K562 (cell line): ENCODE measurements around the gene ARHGEF17. TPM values are rescaled to one million over a fixed set of nuclear protein-coding genes. Genes with fewer than 3 reads are reported as not detected.

Source experiments
- ATAC-seq: fragments of 200-7000 bp; cut with Tn5 transposase; 3 replicates; pipeline ENCODE4 v1.9.1; 2020; ENCODE audit warnings: moderate library complexity
- BruUV-seq: library from RNA; stranded (reverse); fragments of 400-500 nt; replicated peaks from 2 replicates; lab custom pipeline; 2021; lab: Mats Ljungman, UMichigan
- CTCF ChIA-PET: fragments of 300-600 bp; formaldehyde crosslinking; extraction: SDS; loops from one replicate; lab custom pipeline; 2021; ENCODE audit warnings: low intra/inter-chr PET ratio; lab: Yijun Ruan, JAX
- POLR2A ChIA-PET: fragments of 300-600, 350-650 bp; sonication (Branson Sonifier 250); formaldehyde crosslinking; extraction: SDS; loops from one replicate; lab custom pipeline; 2021; ENCODE audit warnings: antibody characterized with exemption, inconsistent platforms; lab: Yijun Ruan, JAX
- DNase-seq, 4 experiments: peaks; one replicate each; pipeline versions ENCODE4 v3.0.0 to v3.0.0-alpha.2; 2011 to 2018; ENCODE audit warnings: low spot score in 3 of 4, mixed read lengths in 3 of 4; ENCODE audit errors: extremely low read depth in 1 of 4
- FAIRE-seq: peaks from 2 replicates; lab custom pipeline; 2011; peaks lifted over from hg19 to GRCh38; lab: Jason Lieb, UNC
- H2AFZ ChIP-seq: 2 replicates; pipeline ENCODE4 v1.6.0; 2011; ENCODE audit warnings: low read depth, low read length, control low read depth, inconsistent platforms
- H3K27ac ChIP-seq: fragments of 200-600 bp; 3 replicates; pipeline ENCODE4 v1.8.0; 2011; ENCODE audit warnings: low read depth, mild to moderate bottlenecking, control low read depth, inconsistent platforms, low read length, moderate library complexity, mixed read lengths; ENCODE audit errors: extremely low read depth
- H3K27me3 ChIP-seq, 2 experiments: fragments of 300-600 bp in 1 of 2; 2 replicates in 1 of 2; 3 replicates in 1 of 2; pipeline versions ENCODE4 v1.6.0 to v1.8.0; 2011; ENCODE audit warnings: inconsistent platforms in 2 of 2, low read length in 2 of 2, mild to moderate bottlenecking in 1 of 2, mixed read lengths in 1 of 2, moderate library complexity in 1 of 2; ENCODE audit not compliant: control insufficient read depth in 2 of 2, insufficient read depth in 2 of 2
- H3K36me3 ChIP-seq: fragments of 300-600 bp; 3 replicates; pipeline ENCODE4 v1.8.0; 2011; ENCODE audit warnings: mild to moderate bottlenecking, low read length, inconsistent platforms; ENCODE audit not compliant: control insufficient read depth, insufficient read depth
- H3K4me1 ChIP-seq, 2 experiments: fragments of 200-600 bp in 1 of 2; replicated peaks in 1 of 2; 2 replicates in 1 of 2; 3 replicates in 1 of 2; pipeline versions ENCODE4 v1.5.1 to v1.8.0; 2011; ENCODE audit warnings: inconsistent platforms in 2 of 2, low read length in 2 of 2, mild to moderate bottlenecking in 1 of 2, mixed read lengths in 1 of 2, moderate library complexity in 1 of 2; ENCODE audit not compliant: control insufficient read depth in 2 of 2, insufficient read depth in 2 of 2
- H3K4me2 ChIP-seq: 2 replicates; pipeline ENCODE4 v1.6.1; 2011; ENCODE audit warnings: low read length, control low read depth, inconsistent platforms, mixed read lengths; ENCODE audit not compliant: insufficient read depth
- H3K4me3 ChIP-seq: fragments of 200-600 bp; sonication (generic), shearing (Covaris generic); 2 replicates; pipeline ENCODE4 v1.5.1; 2016; ENCODE audit warnings: control low read depth, inconsistent platforms
- H3K79me2 ChIP-seq: fragments of 200-600 bp; 3 replicates; pipeline ENCODE4 v1.8.0; 2011; ENCODE audit warnings: low read length, inconsistent platforms; ENCODE audit not compliant: control insufficient read depth, insufficient read depth
- H3K9ac ChIP-seq, 2 experiments: 2 replicates each; pipeline versions ENCODE4 v1.6.0 to v1.6.1; 2011; ENCODE audit warnings: low read depth in 2 of 2, low read length in 2 of 2, control low read depth in 1 of 2, inconsistent platforms in 1 of 2, mild to moderate bottlenecking in 1 of 2, mixed read lengths in 1 of 2; ENCODE audit not compliant: insufficient read depth in 1 of 2
- H3K9me1 ChIP-seq: one replicate; pipeline ENCODE4 v1.6.0; 2011; ENCODE audit warnings: inconsistent platforms, mild to moderate bottlenecking, low read length, moderate library complexity; ENCODE audit not compliant: control insufficient read depth, insufficient read depth
- H3K9me3 ChIP-seq: replicated peaks from 2 replicates; pipeline ENCODE4 v1.5.1; 2011; ENCODE audit warnings: low read depth, low read length, inconsistent platforms; ENCODE audit not compliant: control insufficient read depth, insufficient read depth
- H4K20me1 ChIP-seq: replicated peaks from 2 replicates; pipeline ENCODE4 v1.6.1; 2011; ENCODE audit warnings: low read length, inconsistent platforms, mixed read lengths; ENCODE audit not compliant: control insufficient read depth, insufficient read depth
- NCOA4 ChIP-seq: fragments of 450-650 bp; IDR thresholded peaks from 2 replicates; pipeline ENCODE4 v1.6.1; 2018; ENCODE audit warnings: mild to moderate bottlenecking; ENCODE audit not compliant: partially characterized antibody
- YBX1 ChIP-seq: fragments of 450-650 bp; IDR thresholded peaks from 2 replicates; pipeline ENCODE4 v1.7.1; 2016; ENCODE audit warnings: mild to moderate bottlenecking
- ZNF143 ChIP-seq: sonication (generic); formaldehyde crosslinking; IDR thresholded peaks from 2 replicates; pipeline ENCODE4 v1.9.0; 2022; ENCODE audit warnings: mild to moderate bottlenecking, missing genetic modification reagents
- ZNF324 ChIP-seq: fragments of 250-450 bp; sonication (Bioruptor Pico); IDR thresholded peaks from 2 replicates; pipeline ENCODE4 v1.4.0; 2020; ENCODE audit warnings: mild to moderate bottlenecking
- WGBS: fragments of 100-300 bp; shearing (Covaris generic); methylation state at CpG from one replicate; pipeline ENCODE4 v1.1.6; 2016; ENCODE audit warnings: low coverage, mixed read lengths; ENCODE audit not compliant: insufficient coverage; ENCODE audit errors: missing lambda C conversion rate; 5-methylcytosine and 5-hydroxymethylcytosine counted together
- in situ Hi-C: fragments of 300-500 bp; cut with MboI; formaldehyde crosslinking; loops from 4 replicates; pipeline ENCODE4 v1.15.0; 2018; ENCODE audit warnings: inconsistent platforms, mixed read lengths
- intact Hi-C: fragments of 100-400 bp; cut with micrococcal nuclease; formaldehyde crosslinking; loops from 2 replicates; pipeline ENCODE4 v1.14.2; 2022
- polyA plus RNA-seq, 8 experiments: library from polyadenylated mRNA; depleted of rRNA in 4 of 8; stranded (reverse) in 5 of 8; unstranded in 3 of 8; fragments of >200 nt; fragmentation: Nextera tagmentation in 2 of 8; fragmentation: Illumina TruSeq in 1 of 8; extraction: Ambion mirVana in 2 of 8; extraction: Trizol in 1 of 8; gene quantifications; 2 replicates each; pipeline versions ENCODE4 v1.2.1 to v1.2.3, GENCODE V29; 2011 to 2014; ENCODE audit warnings: inconsistent platforms in 1 of 8, missing spikeins in 1 of 8
- total RNA-seq, 7 experiments: library from RNA; depleted of rRNA in 6 of 7; stranded (reverse); fragments of >200 nt in 6 of 7; fragmentation: Illumina TruSeq in 2 of 7; extraction: Trizol in 2 of 7; gene quantifications; 2 replicates each; pipeline versions ENCODE4 v1.2.1 to v1.2.3, GENCODE V29; 2011 to 2021; ENCODE audit warnings: low replicate concordance in 1 of 7
- TF ChIP-seq, protein P1 (sequence below): fragments of 200-800 bp; sonication (Bioruptor generic); IDR thresholded peaks from 2 replicates; pipeline ENCODE4 v1.6.1; 2016; ENCODE audit warnings: missing genetic modification characterization, missing compliant biosample characterization

ARHGEF17 gene
- total and polyA plus RNA-seq, 9 of the 15 experiments (the other 6 are each of a cell fraction or from before 2014, with no cell fraction given): 0.04 to 0.68 (median 0.10) TPM; not detected in 2

GRCh38 chr11:73317803-73318202, 9.7 kb downstream of the ARHGEF17 start:
- Histone ChIP-seq H3K36me3 (no peaks in the 10 kb centered on the region), H3K9ac (no peak overlapping the region), H4K20me1 (no peaks in the 10 kb centered on the region), H3K9me1 (no peaks in the 10 kb centered on the region), H3K27ac (no peak overlapping the region), H2AFZ (no peak overlapping the region), H3K79me2 (no peaks in the 10 kb centered on the region), H3K4me3 (no peak overlapping the region), H3K4me1 (peaks cover 3 to 4% of the 10 kb centered on the region in 2 experiments; a peak in 3 of 5 replicates), H3K4me2 (no peak overlapping the region), H3K27me3 (peaks cover 0 to 30% of the 10 kb centered on the region in 2 experiments; a peak in 2 of 5 replicates), H3K9me3 (no peaks in the 10 kb centered on the region)
- BruUV-seq: no TSS peak
- intact Hi-C loops: no loop called here
- ChIA-PET CTCF (interaction anchor here (0.6 kb wide), 1 partner anchor 17 kb away, joined by 3 read pairs; no protein-coding TSS in a partner anchor), POLR2A (interaction anchor here (0.5 to 0.7 kb wide), 2 partner anchors 328 to 332 kb away, joined by 3 to 5 read pairs; no protein-coding TSS in a partner anchor)
- FAIRE-seq (no peak), DNase-seq (no peak), ATAC-seq (no peak)
- in situ Hi-C loops: no loop called here
- TF ChIP-seq ZNF324 (CRISPR knock-in tag) (no peak), YBX1 (no peak)
- 47% methylated on average over 3 of the region's 3 CpGs for WGBS

DNA sequence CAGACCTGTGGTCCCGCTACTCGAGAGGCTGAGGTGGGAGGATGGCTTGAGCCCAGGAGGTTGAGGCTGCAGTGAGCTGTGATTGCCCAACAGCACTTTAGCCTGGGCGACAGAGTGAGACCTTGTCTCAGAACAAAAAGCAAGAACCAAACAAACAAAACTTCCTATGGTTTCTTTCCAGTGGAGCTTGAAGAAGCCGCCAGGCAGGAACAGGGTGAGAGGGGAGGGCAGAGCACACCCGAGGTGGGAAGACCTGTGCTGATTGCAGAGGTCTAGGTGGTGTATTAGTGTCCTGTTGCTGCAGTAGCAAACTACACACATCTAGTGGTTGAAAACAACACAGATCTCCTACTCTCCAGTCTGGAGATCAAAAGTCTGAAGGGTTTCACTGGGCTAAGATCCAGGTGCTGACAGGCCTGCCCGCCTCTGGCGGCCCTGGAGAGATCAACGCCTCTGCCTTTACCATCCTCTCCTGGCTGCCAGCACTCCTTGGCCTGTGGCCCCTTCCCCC, 10.5 kb downstream of the ARHGEF17 start:
- in situ Hi-C loops: no loop called here
- intact Hi-C loops: no loop called here
- H3K4me2 ChIP-seq: no peak overlapping the region
- no peaks in the 10 kb centered on the region for H4K20me1 ChIP-seq
- H3K9me3 ChIP-seq: no peaks in the 10 kb centered on the region
- 31% methylated on average over 6 of the region's 8 CpGs for WGBS
- ChIA-PET POLR2A (no interaction called here), CTCF (no interaction called here)
- no peaks in the 10 kb centered on the region for H3K9me1 ChIP-seq
- no peak overlapping the region for H2AFZ ChIP-seq
- H3K36me3 ChIP-seq: no peaks in the 10 kb centered on the region
- DNase-seq (no peak), FAIRE-seq (no peak), ATAC-seq (no peak)
- H3K4me1 ChIP-seq: peaks cover 3 to 7% of the 10 kb centered on the region in 2 experiments; a peak in 4 of 5 replicates
- no peak overlapping the region for H3K27ac ChIP-seq
- no peak overlapping the region for H3K9ac ChIP-seq
- peaks cover 0 to 37% of the 10 kb centered on the region in 2 experiments; a peak in 2 of 5 replicates for H3K27me3 ChIP-seq
- no TSS peak for BruUV-seq
- no peaks in the 10 kb centered on the region for H3K79me2 ChIP-seq
- TF ChIP-seq ZNF143 (CRISPR knock-in tag) (no peak), NCOA4 (no peak)
- TF ChIP-seq, protein P1, sequence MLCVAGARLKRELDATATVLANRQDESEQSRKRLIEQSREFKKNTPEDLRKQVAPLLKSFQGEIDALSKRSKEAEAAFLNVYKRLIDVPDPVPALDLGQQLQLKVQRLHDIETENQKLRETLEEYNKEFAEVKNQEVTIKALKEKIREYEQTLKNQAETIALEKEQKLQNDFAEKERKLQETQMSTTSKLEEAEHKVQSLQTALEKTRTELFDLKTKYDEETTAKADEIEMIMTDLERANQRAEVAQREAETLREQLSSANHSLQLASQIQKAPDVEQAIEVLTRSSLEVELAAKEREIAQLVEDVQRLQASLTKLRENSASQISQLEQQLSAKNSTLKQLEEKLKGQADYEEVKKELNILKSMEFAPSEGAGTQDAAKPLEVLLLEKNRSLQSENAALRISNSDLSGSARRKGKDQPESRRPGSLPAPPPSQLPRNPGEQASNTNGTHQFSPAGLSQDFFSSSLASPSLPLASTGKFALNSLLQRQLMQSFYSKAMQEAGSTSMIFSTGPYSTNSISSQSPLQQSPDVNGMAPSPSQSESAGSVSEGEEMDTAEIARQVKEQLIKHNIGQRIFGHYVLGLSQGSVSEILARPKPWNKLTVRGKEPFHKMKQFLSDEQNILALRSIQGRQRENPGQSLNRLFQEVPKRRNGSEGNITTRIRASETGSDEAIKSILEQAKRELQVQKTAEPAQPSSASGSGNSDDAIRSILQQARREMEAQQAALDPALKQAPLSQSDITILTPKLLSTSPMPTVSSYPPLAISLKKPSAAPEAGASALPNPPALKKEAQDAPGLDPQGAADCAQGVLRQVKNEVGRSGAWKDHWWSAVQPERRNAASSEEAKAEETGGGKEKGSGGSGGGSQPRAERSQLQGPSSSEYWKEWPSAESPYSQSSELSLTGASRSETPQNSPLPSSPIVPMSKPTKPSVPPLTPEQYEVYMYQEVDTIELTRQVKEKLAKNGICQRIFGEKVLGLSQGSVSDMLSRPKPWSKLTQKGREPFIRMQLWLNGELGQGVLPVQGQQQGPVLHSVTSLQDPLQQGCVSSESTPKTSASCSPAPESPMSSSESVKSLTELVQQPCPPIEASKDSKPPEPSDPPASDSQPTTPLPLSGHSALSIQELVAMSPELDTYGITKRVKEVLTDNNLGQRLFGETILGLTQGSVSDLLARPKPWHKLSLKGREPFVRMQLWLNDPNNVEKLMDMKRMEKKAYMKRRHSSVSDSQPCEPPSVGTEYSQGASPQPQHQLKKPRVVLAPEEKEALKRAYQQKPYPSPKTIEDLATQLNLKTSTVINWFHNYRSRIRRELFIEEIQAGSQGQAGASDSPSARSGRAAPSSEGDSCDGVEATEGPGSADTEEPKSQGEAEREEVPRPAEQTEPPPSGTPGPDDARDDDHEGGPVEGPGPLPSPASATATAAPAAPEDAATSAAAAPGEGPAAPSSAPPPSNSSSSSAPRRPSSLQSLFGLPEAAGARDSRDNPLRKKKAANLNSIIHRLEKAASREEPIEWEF (CRISPR knock-in tag): no peak
- H3K4me3 ChIP-seq: no peak overlapping the region
